HG03159 (cell line): ENCODE results near the gene ABCB4.

ENCODE experiments used
- ATAC-seq: cut with Tn5 transposase; IDR thresholded peaks from one replicate; pipeline ENCODE4 v1.9.1; 2021; ENCODE audit warnings: mild to moderate bottlenecking, moderate library complexity; ENCODE audit not compliant: unreplicated experiment

The ABCB4 gene

DNA sequence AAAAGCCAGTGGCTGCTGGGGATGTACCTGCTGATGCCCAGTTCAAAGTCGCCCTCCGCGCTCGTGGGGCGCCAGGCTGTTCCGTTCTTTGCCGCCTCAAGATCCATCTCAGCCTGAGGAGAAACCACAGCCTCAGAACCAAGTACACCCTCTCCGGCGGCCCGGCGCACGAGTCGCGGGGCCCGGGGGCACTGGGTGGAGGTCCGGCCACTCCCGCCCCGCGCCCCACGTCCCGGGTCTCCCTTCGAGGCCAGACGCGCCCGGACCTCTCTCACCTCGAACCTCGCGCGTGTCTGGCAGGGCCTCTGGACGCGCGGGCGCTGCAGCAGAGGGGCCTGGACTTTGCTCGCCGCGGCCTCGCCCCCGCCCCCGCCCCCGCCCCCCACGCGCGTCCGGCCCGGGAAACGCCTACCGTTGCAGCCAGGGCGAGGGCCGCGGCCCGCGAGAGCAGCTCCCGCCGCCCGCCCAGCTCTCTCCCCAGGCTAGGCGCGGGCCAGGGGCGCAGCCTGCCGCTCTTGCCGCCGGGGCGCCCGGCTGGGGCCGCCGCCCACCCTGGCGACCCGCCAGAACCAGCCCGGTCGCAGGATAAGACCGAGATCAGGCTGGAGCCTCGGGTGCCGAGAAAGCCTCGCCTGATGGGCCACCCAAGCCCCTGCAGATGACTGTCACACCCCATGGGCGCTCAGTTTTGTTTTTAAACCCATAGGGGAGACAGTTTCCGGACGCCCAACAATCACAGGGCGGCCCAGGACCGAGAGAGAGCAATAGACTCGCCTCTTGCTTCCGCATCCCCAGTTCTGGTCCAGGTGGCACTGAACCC, at the start of gene ABCB4:
Gene ABCB4 (minus strand): TSS at position 322 of the 820 bp plus-strand sequence. CDS start 215 bp downstream, at position 107.
- peak; percentile 13 for ATAC-seq

DNA sequence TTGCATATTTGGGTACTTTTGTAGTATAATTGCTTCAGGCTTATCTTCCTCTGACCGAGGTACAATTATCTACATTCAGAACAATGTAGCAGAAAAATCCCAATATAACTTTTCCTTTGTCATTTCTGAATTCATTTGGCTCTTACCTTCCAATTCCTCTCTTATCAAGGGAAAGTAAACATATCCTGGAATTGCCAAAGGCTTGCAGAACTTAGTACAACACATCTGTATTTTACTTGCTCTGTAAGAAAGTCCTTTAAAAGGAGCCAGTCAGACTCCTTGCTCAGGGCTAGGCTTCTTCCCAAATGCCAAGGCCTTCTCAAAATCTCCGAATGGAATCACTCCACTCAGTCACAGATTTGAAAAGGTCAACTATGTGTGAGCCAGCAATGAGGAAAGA, 43.3 kb upstream of the ABCB4 start:
- no peak for ATAC-seq

DNA sequence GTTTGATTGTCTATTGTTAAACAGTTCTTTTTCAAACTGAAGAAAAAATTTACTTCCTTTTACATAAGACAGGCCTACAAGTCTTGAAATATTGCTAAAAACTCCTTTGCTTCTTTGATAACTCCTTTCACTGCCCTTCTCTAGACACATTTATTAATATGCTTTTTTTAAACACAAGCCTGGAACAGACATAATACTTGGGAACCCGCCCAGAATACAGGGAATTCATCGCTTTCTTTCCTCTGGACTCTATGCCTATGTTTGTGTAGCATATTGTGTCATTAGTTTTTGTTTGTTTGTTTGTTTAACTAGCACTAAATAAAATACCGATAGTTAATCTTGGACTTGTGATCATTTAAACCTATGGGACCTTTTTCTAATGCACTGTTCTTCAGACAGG, 42.4 kb upstream of the ABCB4 start:
- no peak for ATAC-seq

DNA sequence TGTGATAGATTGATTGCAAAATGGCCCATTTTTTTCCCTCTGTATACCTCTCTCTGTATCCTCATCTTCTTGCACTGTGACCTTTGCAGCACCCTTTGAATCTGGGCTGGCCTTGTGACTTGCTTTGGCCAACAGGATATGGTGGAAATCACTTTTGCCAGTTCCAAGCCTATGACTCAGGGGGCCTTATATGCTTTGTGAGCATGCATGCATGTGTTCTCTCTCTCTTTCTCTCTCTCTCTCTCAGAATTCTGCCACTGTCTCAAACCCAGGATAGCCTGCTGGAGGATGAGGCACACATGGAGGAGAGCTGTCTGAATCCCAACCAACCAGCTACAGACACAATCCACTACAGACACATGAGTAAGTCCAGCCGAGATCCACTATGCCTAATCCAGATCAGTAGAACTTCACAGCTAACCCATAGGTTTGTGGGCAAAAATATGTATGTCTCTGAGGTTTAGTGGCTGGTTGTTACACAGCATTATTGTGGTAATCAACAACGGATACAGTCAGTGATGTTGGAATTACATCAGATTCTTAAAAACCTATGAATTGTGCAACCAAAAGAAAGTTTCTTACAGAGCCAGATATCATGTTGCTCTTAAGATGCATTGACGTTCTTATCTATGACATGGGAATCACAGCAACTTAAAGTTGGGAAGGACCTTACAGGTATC, 41.8 kb upstream of the ABCB4 start:
- no peak for ATAC-seq

DNA sequence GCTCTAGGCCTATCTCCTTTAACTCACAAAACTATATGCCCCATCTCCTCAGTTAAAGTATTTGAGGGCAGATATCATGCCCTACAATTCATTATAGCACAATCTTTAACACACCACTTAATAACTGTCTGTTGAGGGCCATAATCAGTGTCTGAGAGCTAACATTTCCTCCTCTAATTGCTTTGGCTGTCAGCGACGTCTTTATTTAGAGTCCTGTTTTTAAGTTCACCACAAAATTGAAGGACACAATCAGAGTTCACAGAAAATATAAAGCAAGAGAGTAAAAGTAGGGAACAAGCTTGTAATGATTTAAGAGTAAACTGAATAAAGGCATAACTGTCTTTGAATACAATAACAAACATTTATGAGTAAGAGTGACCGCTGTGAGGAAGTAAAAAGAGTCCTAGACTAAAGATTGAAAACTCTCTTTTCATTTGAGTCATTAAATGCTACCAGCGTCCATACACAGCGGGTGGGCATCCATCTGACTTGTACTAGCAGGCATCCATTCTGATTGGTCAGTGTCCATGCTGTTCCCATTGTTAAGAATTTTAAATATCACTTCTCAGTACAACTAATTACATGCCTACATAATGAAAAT, 38.4 kb upstream of the ABCB4 start:
- no peak for ATAC-seq

DNA sequence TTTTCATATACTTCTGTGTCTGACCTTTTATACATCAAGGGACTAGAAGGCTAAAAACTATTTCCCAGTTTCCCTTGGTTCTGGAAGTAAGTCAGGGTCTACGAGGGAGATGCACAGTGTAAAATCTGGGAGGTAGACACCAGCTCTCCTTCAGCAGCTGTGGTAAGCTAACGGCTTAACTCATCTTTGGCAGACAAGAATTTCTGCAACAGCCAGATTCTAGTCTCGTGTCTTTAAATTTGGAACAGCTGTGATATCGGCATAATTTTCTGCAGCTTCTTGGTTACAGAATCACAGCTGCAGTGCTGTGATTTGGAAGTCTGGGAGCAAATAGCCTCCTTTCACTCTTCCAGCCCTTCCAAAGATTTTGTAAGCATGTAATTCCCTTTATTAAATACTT, 37.4 kb upstream of the ABCB4 start:
- ATAC-seq: no peak

DNA sequence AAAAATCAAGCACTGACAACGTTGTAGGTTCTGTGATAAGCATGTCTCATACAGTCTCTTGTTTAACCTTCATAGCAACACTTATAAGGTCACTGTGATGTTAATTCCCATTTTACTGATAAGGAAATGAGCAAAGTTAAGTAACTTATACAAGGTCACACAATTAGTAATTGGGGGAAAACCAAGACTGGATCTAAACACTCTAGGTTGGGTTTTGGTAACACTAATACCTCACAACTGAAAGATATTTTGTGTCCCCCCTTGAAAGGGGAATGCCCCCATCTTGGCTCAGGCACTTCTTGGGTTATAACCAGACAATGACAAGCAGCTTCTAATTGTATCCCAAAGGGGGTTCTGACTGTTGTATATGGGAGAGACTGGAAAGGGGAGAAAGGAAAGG, 36.0 kb upstream of the ABCB4 start:
- ATAC-seq: no peak

DNA sequence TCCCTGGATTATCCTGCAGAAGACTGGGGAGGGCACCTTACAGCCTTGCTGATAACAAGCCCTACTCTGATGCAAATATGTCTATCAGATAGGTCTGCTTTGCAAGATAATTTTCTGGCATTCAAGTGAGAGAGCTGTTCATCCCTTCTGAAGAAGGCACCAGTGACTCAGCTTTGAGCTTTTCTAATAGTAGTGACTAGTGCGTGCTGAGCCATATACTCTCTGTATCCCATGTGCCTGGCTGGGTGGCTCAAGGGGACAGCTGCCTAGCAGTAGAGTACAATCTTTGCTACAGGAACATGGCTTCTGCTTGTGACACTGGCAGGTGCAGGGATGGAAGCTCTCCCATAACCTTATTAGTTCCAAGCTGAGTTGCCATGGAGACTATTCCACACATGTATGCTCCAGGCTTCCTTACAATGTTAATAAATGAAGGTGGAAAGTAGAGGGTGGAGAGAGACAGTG, 35.0 kb upstream of the ABCB4 start:
- ATAC-seq: no peak

DNA sequence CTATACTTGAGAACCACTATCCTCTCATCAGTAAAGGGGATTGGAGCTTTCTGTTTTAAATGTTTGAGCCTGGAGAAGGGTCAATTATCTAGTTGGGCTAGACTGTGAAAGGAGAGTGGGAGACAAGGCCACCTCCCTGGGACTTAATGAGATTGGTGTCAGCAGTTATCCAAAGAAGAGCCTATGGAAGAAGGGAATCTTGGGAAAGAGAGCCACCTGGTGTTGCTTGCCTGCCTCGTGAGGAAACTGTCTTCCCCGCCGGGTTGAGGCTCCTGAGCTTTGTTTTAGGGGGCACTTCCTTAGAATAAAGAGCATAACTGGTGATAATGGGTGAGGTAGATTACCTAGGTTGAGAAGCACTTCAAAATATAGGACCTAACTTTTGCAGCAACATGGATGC, 32.0 kb upstream of the ABCB4 start:
- ATAC-seq: no peak

DNA sequence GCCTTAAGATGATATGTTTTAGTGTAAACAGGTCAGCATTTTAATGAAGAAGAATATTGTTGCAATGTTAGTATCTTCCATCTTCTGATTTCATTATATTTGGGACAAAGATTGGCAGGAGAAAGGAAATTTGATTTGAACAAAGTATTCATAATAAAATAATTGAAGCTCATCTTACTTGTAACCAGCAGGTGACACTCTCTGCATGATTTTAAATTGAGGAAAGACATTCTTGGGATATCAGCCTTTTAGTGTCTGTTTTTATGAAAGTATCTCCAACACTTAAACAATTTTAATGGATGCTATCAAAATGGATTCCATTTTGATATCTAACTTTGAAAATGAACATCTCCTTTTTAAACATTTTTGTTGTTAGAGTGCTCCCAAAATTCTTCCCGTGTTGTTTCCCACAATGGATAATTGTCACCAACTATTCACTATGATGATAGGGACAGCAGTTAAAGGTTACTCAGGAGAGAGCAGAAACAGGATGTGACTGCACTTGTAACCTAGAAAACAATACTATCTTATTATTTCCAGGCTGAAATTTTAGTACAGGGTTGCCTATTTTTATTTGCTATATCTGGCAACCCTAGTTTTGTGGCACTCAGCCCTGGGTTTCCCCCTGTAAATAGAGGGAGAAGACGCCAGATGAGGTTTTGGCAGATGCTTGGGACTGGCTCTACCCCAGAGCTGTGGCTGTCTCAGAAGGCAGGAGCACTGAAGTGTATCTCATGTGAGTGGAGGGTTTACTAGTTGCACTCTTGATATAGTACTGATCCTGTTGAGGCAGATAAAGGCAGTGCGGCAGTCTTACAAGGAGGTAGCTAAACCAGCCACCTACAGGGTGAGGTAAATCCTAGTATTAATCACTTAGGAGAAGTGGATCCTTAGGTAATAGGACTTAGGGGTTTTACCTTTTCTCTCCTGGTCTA, 31.0 kb upstream of the ABCB4 start:
- no peak for ATAC-seq

DNA sequence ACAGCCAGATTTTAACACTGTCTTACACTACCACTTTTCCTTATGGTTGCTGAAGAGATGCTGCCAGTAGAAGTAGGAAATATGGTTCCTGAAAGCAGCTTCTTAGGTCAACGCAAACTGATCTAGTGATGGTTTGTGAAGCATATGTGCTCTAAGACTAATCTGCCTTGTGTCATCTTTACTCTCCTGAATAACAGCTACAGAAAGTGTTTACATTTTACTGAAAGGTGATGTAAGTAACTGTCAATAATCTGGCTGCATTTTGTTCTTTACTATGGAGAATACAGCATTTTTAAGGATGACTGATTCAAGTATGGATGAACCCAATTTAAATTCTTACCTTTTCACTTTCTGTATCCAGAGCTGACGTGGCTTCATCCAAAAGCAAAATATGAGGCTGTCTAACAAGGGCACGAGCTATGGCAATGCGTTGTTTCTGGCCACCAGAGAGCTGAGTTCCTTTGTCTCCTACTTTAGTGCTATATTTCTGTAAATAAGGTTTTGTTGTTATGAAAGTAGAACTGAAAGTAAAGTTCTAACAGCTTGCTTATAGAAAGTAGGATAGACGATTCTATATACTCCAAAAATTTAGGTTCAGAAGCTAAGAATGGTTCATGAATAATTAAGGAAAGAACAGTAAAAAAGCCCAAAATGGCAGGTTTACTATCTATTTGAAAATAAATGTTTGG, 30.2 kb upstream of the ABCB4 start:
- ATAC-seq: no peak

DNA sequence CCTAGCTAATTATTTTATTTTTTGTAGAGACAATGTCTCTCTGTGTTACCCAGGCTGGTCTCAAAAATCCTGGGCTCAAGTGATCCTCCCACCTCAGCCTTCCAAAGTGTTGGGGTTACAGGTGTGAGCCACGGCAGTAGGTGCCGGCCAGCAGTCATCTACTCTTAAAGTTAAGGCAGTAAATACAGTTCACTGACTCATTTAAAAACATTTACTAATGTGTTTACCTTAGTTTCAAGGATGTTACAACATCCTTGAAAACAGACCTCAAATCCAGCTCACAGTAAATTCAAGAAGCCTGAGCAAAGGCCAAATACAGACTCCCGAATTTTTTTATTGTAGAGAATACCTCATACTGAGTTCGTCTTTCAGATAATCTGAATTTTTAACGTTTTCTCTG, 29.6 kb upstream of the ABCB4 start:
- ATAC-seq: no peak

DNA sequence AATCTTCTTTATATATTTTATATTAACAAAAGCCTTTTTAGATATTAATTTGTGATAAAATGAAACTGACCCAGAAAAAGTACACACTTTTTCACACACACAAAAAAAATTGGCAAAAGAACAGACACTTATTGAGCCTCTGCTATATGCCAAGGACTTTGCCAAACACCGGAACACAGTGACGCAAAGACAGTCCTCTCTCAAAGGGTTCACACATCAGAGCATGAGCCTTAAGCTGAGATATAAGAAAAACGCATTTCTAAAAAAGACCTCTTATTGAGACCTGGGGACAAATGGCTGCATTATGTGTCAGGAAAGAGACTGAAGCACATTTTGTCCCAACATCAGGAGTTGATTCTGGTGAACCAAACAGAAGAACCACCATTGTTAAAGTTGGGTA, 24.0 kb upstream of the ABCB4 start:
- no peak for ATAC-seq

DNA sequence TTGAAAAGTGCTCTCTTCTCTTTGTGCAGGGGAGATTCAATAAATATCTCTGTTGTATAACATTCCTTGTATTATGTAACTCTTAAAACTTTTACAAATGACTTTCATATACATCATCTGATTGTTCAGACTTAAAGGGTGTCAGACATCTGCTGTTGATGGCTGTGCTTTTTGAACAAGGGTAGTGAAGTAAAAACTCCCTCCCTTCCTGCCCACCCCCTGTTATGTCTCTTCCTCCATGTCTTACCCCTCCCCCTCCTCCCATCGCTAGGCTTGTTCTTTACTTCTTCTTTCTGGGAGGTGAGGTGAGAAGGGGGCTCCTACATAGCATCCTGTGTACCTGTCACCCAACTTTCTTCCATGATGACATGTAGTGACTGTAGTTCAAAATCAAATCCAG, 23.4 kb upstream of the ABCB4 start:
- ATAC-seq: no peak

DNA sequence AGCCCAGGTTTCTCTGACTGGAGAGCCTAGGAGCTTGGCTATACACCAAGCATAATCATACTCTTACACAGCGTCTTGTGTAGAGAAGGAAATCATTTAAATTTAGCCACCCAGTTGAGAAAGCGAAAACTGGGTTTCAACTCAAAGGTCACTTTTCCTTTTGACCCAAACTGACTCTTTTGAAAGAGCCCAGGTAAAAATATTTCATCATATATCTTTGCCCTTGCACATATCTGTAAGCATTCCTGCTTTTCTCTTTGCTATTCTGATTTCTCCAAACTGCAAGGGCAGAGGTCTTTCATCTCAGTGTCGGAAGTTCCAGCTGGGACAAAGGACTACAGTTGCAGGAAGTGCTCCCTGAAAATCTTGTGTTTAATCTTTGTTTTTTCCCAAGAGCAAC, 22.0 kb upstream of the ABCB4 start:
- ATAC-seq: no peak

DNA sequence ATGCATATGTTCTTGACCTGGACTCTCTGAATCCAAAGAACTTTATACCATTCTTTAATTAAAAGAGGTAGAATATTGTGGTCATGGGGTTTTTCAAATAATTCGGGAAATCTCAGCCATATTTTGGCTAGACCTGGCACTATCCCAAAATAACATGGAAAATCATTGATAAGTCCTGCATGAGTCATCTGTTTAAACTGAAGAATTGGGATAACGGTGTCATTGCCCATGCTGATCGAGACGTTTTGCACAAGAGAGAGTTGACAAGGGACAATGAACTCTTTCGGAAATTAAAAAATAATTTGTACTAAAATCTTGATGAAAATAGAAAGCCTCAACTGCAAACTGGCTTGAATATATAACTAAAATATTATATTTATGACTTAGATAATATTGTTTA, 19.9 kb upstream of the ABCB4 start:
- no peak for ATAC-seq

DNA sequence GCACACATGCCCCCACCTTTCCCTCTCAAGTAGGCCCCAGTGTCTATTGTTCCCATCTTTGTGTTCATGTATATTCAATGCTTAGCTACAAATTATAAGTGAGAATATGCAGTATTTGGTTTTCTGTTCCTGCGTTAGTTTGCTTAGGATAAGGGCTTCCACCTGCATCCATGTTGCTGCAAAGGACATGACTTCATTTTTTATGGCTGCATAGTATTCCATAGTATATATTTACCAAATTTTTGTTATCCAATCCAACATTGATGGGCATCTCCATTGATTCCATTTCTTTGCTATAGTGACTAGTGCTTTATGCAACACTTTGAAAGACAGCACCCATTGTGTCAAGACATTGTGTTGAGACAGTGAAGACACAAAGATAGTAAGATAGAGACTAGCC, 19.0 kb upstream of the ABCB4 start:
- no peak for ATAC-seq

DNA sequence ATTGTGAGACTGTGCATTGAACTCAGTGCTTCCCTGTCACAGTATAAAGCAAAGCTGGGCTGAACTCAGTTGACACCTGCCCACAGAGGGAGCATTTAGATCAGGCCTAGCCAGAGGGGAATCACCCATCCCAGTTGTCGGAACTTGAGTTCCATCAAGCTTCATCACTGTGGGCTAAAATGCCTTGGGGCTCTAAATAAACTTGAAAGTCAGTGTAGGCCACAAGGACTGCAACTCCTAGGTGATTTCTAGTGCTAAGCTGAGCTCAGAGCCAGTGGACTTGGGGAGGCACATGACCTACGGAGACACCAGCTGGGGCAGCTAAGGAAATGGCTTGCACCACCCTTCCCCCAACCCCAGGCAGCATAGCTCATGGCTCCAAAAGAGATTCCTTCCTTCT, 7.7 kb upstream of the ABCB4 start:
- ATAC-seq: no peak

DNA sequence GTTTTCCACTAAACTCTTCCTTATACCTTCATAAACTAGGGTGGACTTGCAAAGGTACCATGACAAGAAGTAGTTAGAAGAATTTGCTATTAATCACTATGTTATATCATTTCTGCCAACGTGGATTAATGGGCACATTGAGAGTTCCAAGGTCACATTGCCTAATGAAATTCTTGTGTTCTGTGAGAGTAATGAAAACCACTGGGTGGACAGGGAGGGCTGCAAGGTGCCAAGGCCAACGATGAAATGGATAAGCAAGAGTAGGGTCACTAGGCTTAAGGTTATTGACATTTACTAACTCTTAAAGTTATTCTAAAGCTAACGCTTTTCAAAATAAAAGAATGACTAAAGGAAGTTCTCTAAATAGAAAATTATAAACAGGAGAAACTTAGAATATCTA, 6.6 kb upstream of the ABCB4 start:
- ATAC-seq: no peak

DNA sequence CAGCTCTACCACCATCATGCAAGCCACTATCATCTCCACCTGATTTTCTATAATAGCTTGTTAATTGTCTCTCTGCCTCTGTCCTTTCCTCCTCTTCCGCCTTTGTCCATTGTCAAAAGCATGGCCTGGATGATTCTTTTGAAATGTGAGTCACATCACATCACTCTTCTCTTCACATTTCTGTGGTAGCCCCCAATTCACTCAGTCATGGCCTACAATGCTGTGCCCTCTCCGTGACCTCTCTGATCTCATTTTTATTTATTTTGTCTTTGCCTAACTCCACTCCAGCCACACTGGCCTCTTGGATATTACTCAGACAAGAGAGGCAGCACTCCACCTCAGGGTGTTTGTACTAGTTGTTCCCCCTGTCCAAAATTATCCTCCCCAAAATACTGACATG, 4.9 kb upstream of the ABCB4 start:
- ATAC-seq: no peak
